Measurements from ENCODE around the gene KREMEN1.

KREMEN1 gene

DNA sequence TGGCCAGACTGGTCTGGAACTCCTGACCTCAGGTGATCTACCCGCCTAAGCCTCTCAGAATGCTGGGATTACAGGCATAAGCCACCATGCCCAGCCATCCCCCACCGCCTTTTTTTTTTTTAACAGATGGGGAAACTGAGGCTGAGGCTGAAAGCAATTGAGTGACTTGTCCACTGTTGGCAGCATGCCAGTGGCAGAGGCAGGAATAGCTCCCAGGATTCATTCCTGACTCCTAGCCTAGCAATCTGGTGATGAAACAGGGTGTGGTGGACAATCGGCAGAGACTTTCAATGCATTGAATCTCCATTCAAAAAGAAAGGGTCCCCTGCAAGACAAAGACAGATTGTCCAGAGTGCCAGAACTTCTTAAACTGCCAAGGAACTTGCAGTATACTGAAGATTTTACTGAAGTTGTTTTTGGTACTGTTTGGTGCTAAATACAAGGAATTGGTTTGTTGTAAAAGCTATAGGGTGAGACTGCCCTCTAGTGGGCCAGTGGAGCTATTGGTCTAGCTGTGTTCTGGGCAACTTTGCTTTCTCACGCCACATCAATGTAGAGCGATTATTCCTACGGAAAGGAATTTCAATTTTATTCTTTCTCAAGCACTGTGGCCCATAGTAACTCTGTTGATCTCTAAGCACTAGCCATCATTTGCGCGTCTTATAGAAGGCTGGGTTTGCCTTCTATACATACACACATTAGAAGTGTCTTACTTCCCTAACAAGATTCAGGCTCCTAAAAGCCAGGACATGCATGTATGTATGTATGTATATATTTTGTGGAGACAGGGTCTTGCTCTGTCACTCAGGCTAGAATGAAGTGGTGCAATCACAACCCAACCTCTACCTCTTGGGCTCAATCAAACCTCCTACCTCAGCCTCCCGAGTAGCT lies 32.2 kb upstream of the KREMEN1 start:
- TF ChIP-seq, protein P1, sequence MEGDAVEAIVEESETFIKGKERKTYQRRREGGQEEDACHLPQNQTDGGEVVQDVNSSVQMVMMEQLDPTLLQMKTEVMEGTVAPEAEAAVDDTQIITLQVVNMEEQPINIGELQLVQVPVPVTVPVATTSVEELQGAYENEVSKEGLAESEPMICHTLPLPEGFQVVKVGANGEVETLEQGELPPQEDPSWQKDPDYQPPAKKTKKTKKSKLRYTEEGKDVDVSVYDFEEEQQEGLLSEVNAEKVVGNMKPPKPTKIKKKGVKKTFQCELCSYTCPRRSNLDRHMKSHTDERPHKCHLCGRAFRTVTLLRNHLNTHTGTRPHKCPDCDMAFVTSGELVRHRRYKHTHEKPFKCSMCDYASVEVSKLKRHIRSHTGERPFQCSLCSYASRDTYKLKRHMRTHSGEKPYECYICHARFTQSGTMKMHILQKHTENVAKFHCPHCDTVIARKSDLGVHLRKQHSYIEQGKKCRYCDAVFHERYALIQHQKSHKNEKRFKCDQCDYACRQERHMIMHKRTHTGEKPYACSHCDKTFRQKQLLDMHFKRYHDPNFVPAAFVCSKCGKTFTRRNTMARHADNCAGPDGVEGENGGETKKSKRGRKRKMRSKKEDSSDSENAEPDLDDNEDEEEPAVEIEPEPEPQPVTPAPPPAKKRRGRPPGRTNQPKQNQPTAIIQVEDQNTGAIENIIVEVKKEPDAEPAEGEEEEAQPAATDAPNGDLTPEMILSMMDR (IDR thresholded peaks at IDR 0.05; ENCODE audit: control insufficient read depth, insufficient read depth, low read depth, low read length, missing control alignments), result peak; percentile 89
- H3K4me3 ChIP-seq (ENCODE audit: control insufficient read depth, low read depth, low read length), result no peak overlapping the region
- DNase-seq (ENCODE audit: low read depth), result peak; percentile 79

DNA sequence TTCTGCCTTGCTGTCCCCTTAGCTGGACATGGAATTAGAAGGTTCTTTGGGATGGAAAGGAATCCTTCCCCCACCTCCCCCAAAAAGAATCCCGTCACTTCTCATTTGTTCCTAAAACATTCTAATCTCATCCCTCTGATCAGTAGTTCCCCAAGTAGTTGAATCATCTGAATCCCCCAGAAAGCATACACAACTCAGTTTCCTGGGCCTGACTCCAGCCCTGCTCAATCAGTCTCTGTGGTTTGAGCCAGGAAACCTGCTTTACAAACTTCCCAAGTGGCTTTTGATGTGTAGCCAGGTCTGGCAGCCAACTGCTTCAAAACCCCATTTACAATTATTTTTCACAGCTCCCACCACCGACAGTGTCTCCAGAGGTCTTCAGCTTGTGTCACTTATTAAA lies 31.4 kb upstream of the KREMEN1 start:
- TF ChIP-seq, protein P1 (IDR thresholded peaks at IDR 0.05; ENCODE audit: control insufficient read depth, insufficient read depth, low read depth, low read length, missing control alignments), result no peak
- H3K4me3 ChIP-seq (ENCODE audit: control insufficient read depth, low read depth, low read length), result no peak overlapping the region
- DNase-seq (ENCODE audit: low read depth), result no peak

DNA sequence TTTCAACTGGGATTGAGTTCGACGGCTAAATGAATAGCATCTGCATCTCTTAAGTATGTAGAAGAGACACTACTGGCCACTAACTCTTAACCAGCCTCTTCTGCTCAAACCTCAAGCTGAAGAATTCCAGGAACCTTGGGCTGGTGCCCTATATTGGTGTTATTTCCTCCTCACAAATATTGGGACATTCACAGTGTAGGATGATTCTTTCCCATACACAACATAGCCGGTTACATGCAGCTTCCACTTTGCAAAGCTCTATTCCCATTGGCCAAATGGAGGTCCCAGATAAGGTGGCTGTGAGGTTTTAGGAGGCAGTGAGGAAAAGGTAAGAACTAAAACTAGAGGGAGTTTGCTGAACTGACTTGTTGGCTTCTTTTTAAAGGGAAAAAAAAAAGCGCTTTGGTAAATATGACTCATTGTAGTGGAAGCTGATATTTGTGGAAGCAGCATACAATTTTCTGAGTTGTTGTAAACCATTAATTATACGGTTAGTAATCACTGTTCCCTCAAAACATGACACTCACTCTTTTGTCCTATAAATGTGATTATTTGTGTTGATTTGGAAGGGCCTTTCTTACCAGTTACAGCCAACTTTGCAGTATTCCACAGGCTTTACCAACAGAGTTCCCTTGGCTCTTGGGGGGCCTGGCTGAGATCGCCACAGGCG lies 28.8 kb upstream of the KREMEN1 start:
- no peak overlapping the region for H3K4me3 ChIP-seq (ENCODE audit: control insufficient read depth, low read depth, low read length)
- TF ChIP-seq, protein P1 (IDR thresholded peaks at IDR 0.05; ENCODE audit: control insufficient read depth, insufficient read depth, low read depth, low read length, missing control alignments), result no peak
- no peak for DNase-seq (ENCODE audit: low read depth)

DNA sequence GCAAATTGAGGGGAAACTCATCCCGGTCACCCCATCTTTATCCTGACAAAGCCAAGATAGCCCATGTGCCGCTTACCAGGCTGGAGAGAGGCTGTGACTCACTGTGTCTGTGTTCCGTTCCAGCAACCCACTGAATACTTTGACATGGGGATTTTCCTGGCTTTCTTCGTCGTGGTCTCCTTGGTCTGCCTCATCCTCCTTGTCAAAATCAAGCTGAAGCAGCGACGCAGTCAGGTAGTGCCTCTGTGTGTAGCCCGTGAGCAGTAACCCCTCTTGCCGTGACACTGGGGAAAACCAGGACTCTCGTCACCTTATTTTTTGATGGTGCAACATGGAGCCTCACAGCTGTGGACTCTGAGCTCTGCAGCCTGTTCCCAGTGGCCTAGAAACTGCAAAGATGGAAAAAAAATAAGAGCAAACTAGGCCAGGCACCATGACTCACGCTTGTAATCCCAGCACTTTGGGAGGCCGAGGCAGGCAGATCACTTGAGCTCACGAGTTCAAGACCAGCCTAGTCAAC lies 28.1 kb upstream of the KREMEN1 start:
- no peak overlapping the region for H3K4me3 ChIP-seq (ENCODE audit: control insufficient read depth, low read depth, low read length)
- no peak for DNase-seq (ENCODE audit: low read depth)
- TF ChIP-seq, protein P1 (IDR thresholded peaks at IDR 0.05; ENCODE audit: control insufficient read depth, insufficient read depth, low read depth, low read length, missing control alignments), result no peak

DNA sequence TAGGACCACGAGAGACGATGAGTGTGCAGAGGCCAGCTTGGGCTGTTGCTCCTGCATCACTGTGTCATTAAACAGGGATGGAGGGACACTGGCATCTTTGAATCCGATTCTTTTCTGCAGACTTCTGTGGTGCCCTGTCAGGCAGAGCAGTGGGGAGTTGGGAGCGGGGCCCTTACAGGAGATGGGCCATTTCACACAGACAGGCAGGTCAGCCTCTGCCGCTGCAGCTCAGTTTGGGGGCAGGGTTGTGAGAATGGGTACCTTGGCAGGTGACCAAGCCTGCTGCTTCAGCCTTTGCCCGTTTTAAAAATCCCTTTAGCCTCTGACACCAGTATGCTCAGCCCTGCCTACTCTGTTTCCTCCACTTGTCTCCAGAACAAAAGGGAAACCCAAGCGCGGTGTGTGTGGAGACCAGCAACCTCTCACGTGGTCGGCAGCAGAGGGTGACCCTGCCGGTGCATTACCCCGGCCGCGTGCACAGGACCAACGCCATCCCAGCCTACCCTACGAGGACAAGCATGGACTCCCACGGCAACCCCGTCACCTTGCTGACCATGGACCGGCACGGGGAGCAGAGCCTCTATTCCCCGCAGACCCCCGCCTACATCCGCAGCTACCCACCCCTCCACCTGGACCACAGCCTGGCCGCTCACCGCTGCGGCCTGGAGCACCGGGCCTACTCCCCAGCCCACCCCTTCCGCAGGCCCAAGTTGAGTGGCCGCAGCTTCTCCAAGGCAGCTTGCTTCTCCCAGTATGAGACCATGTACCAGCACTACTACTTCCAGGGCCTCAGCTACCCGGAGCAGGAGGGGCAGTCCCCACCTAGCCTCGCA lies 23.8 kb upstream of the KREMEN1 start:
- DNase-seq (ENCODE audit: low read depth), result no peak
- H3K4me3 ChIP-seq (ENCODE audit: control insufficient read depth, low read depth, low read length), result no peak overlapping the region
- TF ChIP-seq, protein P1 (IDR thresholded peaks at IDR 0.05; ENCODE audit: control insufficient read depth, insufficient read depth, low read depth, low read length, missing control alignments), result no peak

DNA sequence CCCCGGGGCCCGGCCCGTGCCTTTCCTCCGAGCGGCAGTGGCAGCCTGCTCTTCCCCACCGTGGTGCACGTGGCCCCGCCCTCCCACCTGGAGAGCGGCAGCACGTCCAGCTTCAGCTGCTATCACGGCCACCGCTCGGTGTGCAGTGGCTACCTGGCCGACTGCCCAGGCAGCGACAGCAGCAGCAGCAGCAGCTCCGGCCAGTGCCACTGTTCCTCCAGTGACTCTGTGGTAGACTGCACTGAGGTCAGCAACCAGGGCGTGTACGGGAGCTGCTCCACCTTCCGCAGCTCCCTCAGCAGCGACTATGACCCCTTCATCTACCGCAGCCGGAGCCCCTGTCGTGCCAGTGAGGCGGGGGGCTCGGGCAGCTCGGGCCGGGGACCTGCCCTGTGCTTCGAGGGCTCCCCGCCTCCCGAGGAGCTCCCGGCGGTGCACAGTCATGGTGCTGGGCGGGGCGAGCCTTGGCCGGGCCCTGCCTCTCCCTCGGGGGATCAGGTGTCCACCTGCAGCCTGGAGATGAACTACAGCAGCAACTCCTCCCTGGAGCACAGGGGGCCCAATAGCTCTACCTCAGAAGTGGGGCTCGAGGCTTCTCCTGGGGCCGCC lies 23.1 kb upstream of the KREMEN1 start:
- TF ChIP-seq, protein P1 (IDR thresholded peaks at IDR 0.05; ENCODE audit: control insufficient read depth, insufficient read depth, low read depth, low read length, missing control alignments), result no peak
- DNase-seq (ENCODE audit: low read depth), result no peak
- H3K4me3 ChIP-seq (ENCODE audit: control insufficient read depth, low read depth, low read length), result no peak overlapping the region
